ENCODE data around the gene PTPRT. TPM values are rescaled to one million over a fixed set of nuclear protein-coding genes. Genes with fewer than 3 reads are reported as not detected.
A peak's percentile ranks its signal among the peaks of the same experiment; 100 is the strongest.

The PTPRT gene
- total RNA-seq, 4 donors from 2014 or later: 0.67 to 2.5 (median 1.0) TPM

DNA sequence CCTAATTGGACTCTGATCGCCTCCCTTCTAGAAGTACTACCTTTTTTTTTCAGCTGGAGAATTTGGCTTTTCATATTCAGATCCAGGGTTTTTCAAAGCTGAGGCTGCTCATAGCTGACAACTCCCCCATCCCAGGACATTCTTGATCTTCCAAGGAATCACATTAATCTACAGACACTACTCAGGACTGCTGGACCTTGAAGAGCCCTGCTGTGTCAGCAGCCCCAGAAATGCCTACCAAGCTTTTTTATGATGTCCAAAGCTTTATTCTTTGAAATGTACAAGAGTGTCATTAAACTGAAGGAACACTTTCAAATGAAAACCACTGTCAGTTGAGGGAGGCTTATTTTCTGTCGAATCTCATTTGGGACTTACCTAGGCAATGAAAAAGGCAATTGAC, 704.1 kb downstream of the PTPRT start:
- peak overlapping the region in 1 of 4 donors; percentile 31 for H3K27ac ChIP-seq

DNA sequence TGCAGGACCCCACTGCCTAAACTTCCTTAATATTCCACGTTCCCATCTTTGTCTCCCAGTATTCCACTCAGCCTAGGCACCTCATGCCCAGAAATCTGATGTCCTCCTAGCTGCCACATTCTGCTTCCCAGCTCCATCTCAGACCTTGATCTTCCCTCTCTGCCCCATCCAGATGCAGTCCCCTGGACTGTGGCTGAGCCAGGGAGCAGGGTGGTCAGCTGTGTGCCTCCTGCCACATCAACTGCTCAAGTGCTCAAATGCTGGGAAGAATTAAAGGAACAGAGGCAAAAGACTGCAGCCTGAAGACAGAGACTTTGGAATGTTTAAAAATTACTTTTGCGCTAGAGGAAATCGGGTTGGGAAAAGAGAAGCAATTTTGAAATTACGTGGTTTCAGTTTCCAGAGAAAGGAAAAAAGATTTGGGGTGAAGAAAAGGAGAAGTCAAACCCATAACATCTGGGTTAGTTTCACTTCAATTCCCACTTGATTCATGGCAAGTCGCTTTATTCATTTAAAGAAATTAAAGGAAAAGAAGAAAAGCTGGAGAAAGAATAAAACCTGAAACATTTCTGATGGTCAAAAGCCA, 704.8 kb downstream of the PTPRT start:
- no peak overlapping the region for H3K4me3 ChIP-seq
- peak overlapping the region in 3 of 4 donors; percentile 32 to 49 (median 40) for H3K27ac ChIP-seq

More for the DNA sequence above, 704.1 kb downstream of the PTPRT start:
- Histone ChIP-seq H3K9me3 (no peaks in the 10 kb centered on the region), H3K4me3 (no peak overlapping the region), H3K4me1 (no peaks in the 10 kb centered on the region), H3K36me3 (no peaks in the 10 kb centered on the region), H3K27me3 (no peaks in the 10 kb centered on the region)
- DNase-seq: no peak
- TF ChIP-seq POLR2A (IDR thresholded peaks at IDR 0.05): no peak
- TF ChIP-seq, protein P1, sequence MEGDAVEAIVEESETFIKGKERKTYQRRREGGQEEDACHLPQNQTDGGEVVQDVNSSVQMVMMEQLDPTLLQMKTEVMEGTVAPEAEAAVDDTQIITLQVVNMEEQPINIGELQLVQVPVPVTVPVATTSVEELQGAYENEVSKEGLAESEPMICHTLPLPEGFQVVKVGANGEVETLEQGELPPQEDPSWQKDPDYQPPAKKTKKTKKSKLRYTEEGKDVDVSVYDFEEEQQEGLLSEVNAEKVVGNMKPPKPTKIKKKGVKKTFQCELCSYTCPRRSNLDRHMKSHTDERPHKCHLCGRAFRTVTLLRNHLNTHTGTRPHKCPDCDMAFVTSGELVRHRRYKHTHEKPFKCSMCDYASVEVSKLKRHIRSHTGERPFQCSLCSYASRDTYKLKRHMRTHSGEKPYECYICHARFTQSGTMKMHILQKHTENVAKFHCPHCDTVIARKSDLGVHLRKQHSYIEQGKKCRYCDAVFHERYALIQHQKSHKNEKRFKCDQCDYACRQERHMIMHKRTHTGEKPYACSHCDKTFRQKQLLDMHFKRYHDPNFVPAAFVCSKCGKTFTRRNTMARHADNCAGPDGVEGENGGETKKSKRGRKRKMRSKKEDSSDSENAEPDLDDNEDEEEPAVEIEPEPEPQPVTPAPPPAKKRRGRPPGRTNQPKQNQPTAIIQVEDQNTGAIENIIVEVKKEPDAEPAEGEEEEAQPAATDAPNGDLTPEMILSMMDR (IDR thresholded peaks at IDR 0.05): no peak

DNA sequence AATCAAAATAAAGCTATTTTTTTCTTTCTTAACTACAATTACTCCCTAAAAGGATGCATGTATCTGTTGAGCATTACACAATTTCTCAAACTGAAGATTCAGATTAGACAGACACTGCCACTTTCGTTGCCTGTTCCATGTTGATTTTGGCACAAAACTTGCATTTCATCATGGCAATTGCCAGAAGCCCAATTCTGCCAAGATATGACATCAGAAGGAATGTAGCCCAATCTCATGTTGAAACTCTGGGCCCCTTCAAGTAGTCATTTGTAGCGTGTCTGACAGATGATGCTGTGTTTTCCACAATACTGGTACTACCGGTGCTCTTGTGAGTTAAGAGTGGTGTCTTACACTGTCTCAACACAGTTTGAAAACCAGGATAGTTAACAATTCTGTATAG, 705.4 kb downstream of the PTPRT start:
- H3K4me1 ChIP-seq: no peaks in the 10 kb centered on the region
- H3K36me3 ChIP-seq: no peaks in the 10 kb centered on the region
- TF ChIP-seq POLR2A (IDR thresholded peaks at IDR 0.05): no peak
- TF ChIP-seq, protein P1 (IDR thresholded peaks at IDR 0.05): no peak
- peak overlapping the region in 2 of 4 donors; percentile 40 to 49 for H3K27ac ChIP-seq
- no peak for DNase-seq
- no peaks in the 10 kb centered on the region for H3K9me3 ChIP-seq
- H3K4me3 ChIP-seq: no peak overlapping the region
- no peaks in the 10 kb centered on the region for H3K27me3 ChIP-seq

More for the DNA sequence above, 704.8 kb downstream of the PTPRT start:
- Histone ChIP-seq H3K36me3 (no peaks in the 10 kb centered on the region), H3K9me3 (no peaks in the 10 kb centered on the region), H3K4me1 (no peaks in the 10 kb centered on the region), H3K27me3 (no peaks in the 10 kb centered on the region)
- TF ChIP-seq, protein P1 (IDR thresholded peaks at IDR 0.05): no peak
- TF ChIP-seq POLR2A (IDR thresholded peaks at IDR 0.05): no peak
- DNase-seq: no peak

DNA sequence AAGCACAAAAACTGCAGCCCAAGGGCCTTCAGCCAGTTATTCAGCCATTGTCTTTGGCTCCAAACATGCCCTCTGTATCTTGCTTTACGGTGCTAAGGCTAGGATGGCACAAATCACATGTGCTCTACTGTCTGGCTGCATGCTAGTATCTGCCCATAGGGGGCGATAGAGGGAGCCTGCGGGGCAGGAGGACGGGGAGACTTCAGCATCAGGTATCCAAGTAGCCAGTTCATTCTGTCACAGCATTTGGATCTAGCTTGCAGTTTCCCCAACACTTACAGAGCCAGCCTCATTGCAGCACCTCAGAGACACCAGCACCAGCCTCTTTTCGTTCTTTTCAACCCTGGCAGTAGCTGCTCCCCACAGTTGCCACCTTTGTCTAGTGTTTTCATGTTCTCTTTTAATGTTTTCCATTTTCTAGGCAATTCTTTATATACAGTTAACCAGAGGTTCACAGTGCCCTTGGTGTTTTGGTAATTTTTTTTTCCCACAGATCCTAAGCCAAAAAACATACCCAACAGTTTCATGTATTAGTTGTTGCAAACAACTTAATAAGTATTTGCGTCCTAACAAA, 705.9 kb downstream of the PTPRT start:
- no peak for TF ChIP-seq POLR2A (IDR thresholded peaks at IDR 0.05)
- TF ChIP-seq, protein P1 (IDR thresholded peaks at IDR 0.05): peak in 1 of 6 experiments; percentile 14
- no peak for DNase-seq
- no peak overlapping the region for H3K27ac ChIP-seq

DNA sequence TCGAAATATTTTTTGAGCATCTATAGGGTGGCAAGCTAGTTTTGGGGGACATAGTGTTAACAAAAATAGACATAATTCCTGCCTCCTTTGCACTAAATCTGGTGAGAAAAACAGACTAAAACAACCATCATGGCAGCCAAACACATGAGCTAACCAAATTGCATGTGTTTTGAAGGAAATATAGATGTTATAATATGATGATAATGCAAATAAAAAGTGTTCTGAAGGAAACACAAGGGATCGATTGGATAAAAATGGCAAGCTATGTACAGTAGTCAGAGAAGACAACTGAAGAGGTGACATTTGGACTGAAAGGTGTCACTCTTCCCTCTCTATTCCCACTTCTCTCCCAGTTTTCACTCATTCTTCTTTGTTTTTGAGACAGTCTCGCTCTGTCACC, 706.9 kb downstream of the PTPRT start:
- Histone ChIP-seq H3K4me1 (no peaks in the 10 kb centered on the region), H3K27ac (no peak overlapping the region), H3K27me3 (no peaks in the 10 kb centered on the region), H3K9me3 (no peaks in the 10 kb centered on the region), H3K36me3 (no peaks in the 10 kb centered on the region), H3K4me3 (no peak overlapping the region)
- DNase-seq: no peak
- no peak for TF ChIP-seq POLR2A (IDR thresholded peaks at IDR 0.05)

More for the DNA sequence above, 705.9 kb downstream of the PTPRT start:
- Histone ChIP-seq H3K27me3 (no peaks in the 10 kb centered on the region), H3K36me3 (no peaks in the 10 kb centered on the region), H3K4me3 (no peak overlapping the region), H3K4me1 (no peaks in the 10 kb centered on the region), H3K9me3 (no peaks in the 10 kb centered on the region)

DNA sequence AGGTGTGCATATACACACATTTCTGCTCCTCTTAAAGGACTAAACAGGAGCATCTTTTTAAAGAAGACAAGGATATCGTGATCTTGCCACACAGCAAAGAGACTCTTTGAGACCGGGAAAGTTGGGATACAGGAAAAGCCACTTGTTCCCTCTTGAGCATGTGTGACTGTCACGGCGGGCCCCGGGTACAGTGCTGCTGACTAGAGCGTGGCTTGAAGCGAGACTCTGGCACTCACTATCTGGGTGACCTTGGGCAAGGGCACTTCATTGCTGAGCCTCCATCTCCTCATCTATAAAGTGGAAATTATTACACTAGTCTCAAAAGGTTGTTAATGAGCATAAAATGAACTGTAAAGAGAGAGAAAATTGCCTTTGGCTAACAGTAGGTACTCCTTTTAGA, 713.9 kb downstream of the PTPRT start:
- Histone ChIP-seq H3K36me3 (no peaks in the 10 kb centered on the region), H3K4me1 (no peaks in the 10 kb centered on the region), H3K27ac (no peak overlapping the region), H3K9me3 (no peaks in the 10 kb centered on the region), H3K27me3 (no peaks in the 10 kb centered on the region), H3K4me3 (no peak overlapping the region)
- DNase-seq: no peak
- no peak for TF ChIP-seq POLR2A (IDR thresholded peaks at IDR 0.05)
- TF ChIP-seq, protein P1 (IDR thresholded peaks at IDR 0.05): no peak

All from Peyer's patch (tissue), 4 donors.